Osteoblast (primary cell): ENCODE measurements around the gene ZNF521. TPM values are rescaled to one million over a fixed set of nuclear protein-coding genes. Genes with fewer than 3 reads are reported as not detected.

Experiments used
- DNase-seq: peaks from one replicate; pipeline ENCODE4 v3.0.0; 2011; ENCODE audit warnings: low spot score, mixed read lengths; ENCODE audit not compliant: insufficient read length; ENCODE audit errors: missing footprints
- H2AFZ ChIP-seq: 2 replicates; pipeline ENCODE4 v1.6.0; 2011; ENCODE audit warnings: mild to moderate bottlenecking, low read length
- H3K27ac ChIP-seq: 2 replicates; pipeline ENCODE4 v1.5.1; 2011; ENCODE audit warnings: mild to moderate bottlenecking, low read depth, low read length, moderate library complexity
- H3K27me3 ChIP-seq: 2 replicates; pipeline ENCODE4 v1.6.0; 2012; ENCODE audit warnings: mild to moderate bottlenecking, control low read depth, inconsistent platforms, low read length, moderate library complexity; ENCODE audit not compliant: insufficient read depth
- H3K36me3 ChIP-seq: 2 replicates; pipeline ENCODE4 v1.5.1; 2011; ENCODE audit warnings: mild to moderate bottlenecking, low read length, control low read depth, moderate library complexity; ENCODE audit not compliant: insufficient read depth
- H3K4me1 ChIP-seq: 2 replicates; pipeline ENCODE4 v1.5.1; 2011; ENCODE audit warnings: mild to moderate bottlenecking, low read length, control low read depth, moderate library complexity; ENCODE audit not compliant: insufficient read depth
- H3K4me2 ChIP-seq: 2 replicates; pipeline ENCODE4 v1.6.0; 2011; ENCODE audit warnings: mild to moderate bottlenecking, low read length; ENCODE audit not compliant: insufficient read depth
- H3K4me3 ChIP-seq: fragments of 200-600 bp; sonication (generic); 3 replicates; pipeline ENCODE4 v1.5.1; 2012; ENCODE audit warnings: mild to moderate bottlenecking, low read length, inconsistent platforms; ENCODE audit not compliant: insufficient read depth
- H3K79me2 ChIP-seq: 2 replicates; pipeline ENCODE4 v1.6.0; 2012; ENCODE audit warnings: mild to moderate bottlenecking, low read length, control low read depth, inconsistent platforms; ENCODE audit not compliant: insufficient read depth
- H3K9me3 ChIP-seq: 2 replicates; pipeline ENCODE4 v1.5.1; 2011; ENCODE audit warnings: low read depth, low read length, control low read depth
- H4K20me1 ChIP-seq: 2 replicates; pipeline ENCODE4 v1.6.0; 2012; ENCODE audit warnings: mild to moderate bottlenecking, low read length, control low read depth; ENCODE audit not compliant: insufficient read depth
- total RNA-seq: library from RNA; depleted of rRNA; stranded (reverse); fragments of >200 nt; gene quantifications from 2 replicates; pipeline ENCODE4 v1.2.3, GENCODE V29; 2012
- TF ChIP-seq, protein P1 (sequence below): IDR thresholded peaks from 2 replicates; pipeline ENCODE4 v1.5.1; 2011; ENCODE audit warnings: mild to moderate bottlenecking, low read depth, low read length, moderate library complexity; ENCODE audit errors: extremely low read depth

The ZNF521 gene
- total RNA-seq, 1 donor, result 27.5 TPM

GRCh38 chr18:25243257-25243656 is 108.7 kb downstream of the ZNF521 start:
- DNase-seq, result no peak
- Histone ChIP-seq H3K4me1 (peaks cover 5% of the 10 kb centered on the region), H4K20me1 (no peaks in the 10 kb centered on the region), H3K79me2 (no peaks in the 10 kb centered on the region), H2AFZ (no peak overlapping the region), H3K27ac (no peak overlapping the region), H3K9me3 (no peaks in the 10 kb centered on the region), H3K4me2 (no peak overlapping the region), H3K36me3 (no peaks in the 10 kb centered on the region), H3K4me3 (no peak overlapping the region), H3K27me3 (no peaks in the 10 kb centered on the region)
- TF ChIP-seq, protein P1, sequence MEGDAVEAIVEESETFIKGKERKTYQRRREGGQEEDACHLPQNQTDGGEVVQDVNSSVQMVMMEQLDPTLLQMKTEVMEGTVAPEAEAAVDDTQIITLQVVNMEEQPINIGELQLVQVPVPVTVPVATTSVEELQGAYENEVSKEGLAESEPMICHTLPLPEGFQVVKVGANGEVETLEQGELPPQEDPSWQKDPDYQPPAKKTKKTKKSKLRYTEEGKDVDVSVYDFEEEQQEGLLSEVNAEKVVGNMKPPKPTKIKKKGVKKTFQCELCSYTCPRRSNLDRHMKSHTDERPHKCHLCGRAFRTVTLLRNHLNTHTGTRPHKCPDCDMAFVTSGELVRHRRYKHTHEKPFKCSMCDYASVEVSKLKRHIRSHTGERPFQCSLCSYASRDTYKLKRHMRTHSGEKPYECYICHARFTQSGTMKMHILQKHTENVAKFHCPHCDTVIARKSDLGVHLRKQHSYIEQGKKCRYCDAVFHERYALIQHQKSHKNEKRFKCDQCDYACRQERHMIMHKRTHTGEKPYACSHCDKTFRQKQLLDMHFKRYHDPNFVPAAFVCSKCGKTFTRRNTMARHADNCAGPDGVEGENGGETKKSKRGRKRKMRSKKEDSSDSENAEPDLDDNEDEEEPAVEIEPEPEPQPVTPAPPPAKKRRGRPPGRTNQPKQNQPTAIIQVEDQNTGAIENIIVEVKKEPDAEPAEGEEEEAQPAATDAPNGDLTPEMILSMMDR, result no peak

- no peak overlapping the region for H2AFZ ChIP-seq
- no peak overlapping the region for H3K4me2 ChIP-seq
- no peaks in the 10 kb centered on the region for H3K4me1 ChIP-seq
- H3K79me2 ChIP-seq, result no peaks in the 10 kb centered on the region
- H3K9me3 ChIP-seq, result no peaks in the 10 kb centered on the region
- no peak for DNase-seq
- no peaks in the 10 kb centered on the region for H3K27me3 ChIP-seq
- H3K27ac ChIP-seq, result no peak overlapping the region
- TF ChIP-seq, protein P1, result no peak
- H3K36me3 ChIP-seq, result no peaks in the 10 kb centered on the region
- H4K20me1 ChIP-seq, result no peaks in the 10 kb centered on the region
- H3K4me3 ChIP-seq, result no peak overlapping the region
Measured at GRCh38 chr18:25240420-25240770, 111.6 kb downstream of the ZNF521 start.

DNA sequence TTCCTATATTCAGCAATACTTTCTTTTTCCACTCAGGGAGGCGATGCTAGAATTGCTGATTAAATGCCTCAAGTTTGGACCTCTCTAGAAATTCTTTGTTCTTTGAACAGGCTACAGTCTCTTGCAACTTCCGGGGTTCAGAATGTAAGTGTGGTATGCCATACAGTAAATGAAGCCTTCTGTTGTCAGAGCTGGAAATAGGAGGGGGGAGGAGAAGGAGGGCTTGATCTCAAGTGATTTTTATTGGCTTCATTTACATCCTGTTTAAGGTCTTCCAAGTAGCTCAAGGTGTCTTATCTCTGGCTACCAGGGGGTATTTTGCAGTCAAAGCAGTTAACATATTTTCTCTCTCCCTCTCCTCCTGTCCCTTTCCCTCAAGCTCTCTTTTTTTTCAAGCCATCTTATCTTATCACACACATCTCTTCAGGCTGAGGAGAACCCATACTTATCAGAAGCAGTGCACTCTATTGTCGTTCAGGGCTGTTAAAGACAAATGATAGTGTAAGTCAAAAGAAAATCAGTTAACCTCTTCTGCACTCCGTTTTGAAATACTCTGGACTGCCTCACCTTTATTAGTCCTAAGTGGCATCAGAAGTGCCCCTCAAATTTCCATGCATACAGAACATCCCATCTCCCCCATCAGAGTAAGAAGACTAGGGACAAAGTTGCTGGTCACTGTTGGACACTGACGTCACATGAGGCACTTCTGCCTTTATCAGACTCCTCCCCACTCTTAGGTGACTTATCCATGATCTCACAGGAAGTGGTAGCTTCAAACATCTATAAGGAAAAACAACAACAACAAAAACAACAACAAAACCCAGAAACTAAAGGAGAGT is 112.2 kb downstream of the ZNF521 start:
- Histone ChIP-seq H3K9me3 (no peaks in the 10 kb centered on the region), H3K27ac (no peak overlapping the region), H3K27me3 (no peaks in the 10 kb centered on the region), H3K4me3 (no peak overlapping the region), H3K4me1 (no peaks in the 10 kb centered on the region), H4K20me1 (no peaks in the 10 kb centered on the region), H3K36me3 (no peaks in the 10 kb centered on the region), H3K4me2 (no peak overlapping the region), H2AFZ (no peak overlapping the region), H3K79me2 (no peaks in the 10 kb centered on the region)
- TF ChIP-seq, protein P1, result no peak
- no peak for DNase-seq

- Histone ChIP-seq H3K27ac (no peak overlapping the region), H3K4me2 (no peak overlapping the region)
Measured at GRCh38 chr18:25239151-25239550, 112.8 kb downstream of the ZNF521 start.

More at GRCh38 chr18:25239151-25239550, 112.8 kb downstream of the ZNF521 start:
- Histone ChIP-seq H3K79me2 (no peaks in the 10 kb centered on the region), H3K36me3 (no peaks in the 10 kb centered on the region), H3K4me1 (peaks cover under 1% of the 10 kb centered on the region), H3K27me3 (no peaks in the 10 kb centered on the region), H2AFZ (no peak overlapping the region), H3K9me3 (no peaks in the 10 kb centered on the region), H4K20me1 (no peaks in the 10 kb centered on the region), H3K4me3 (no peak overlapping the region)
- TF ChIP-seq, protein P1, result no peak
- no peak for DNase-seq
